HepG2 (cell line): Measurements from ENCODE around the gene CD72. TPM values are rescaled to one million over a fixed set of nuclear protein-coding genes. Genes with fewer than 3 reads are reported as not detected.
A peak's percentile ranks its signal among the peaks of the same experiment; 100 is the strongest.

ENCODE experiments used
- KDM2A ChIP-seq: sonication (generic); formaldehyde crosslinking; IDR thresholded peaks from 2 replicates; pipeline ENCODE4 v1.4.0; 2020; ENCODE audit warnings: low read depth, missing genetic modification reagents, borderline replicate concordance
- MBD4 ChIP-seq: IDR thresholded peaks from 2 replicates; pipeline ENCODE4 v1.6.1; 2012; ENCODE audit warnings: low read length, inconsistent platforms, borderline replicate concordance
- MBNL3 ChIP-seq: fragments of 250-450 bp; sonication (Bioruptor Pico); conservative IDR thresholded peaks from 2 replicates; pipeline ENCODE4 v1.8.0; 2022; ENCODE audit warnings: mild to moderate bottlenecking, inconsistent platforms
- PAWR ChIP-seq: sonication (generic); formaldehyde crosslinking; IDR thresholded peaks from 2 replicates; pipeline ENCODE4 v1.4.0; 2020; ENCODE audit warnings: missing genetic modification reagents, mild to moderate bottlenecking, borderline replicate concordance
- POLR2AphosphoS2 ChIP-seq: IDR thresholded peaks from 2 replicates; pipeline ENCODE4 v1.6.1; 2011; ENCODE audit warnings: low read depth, low read length, improper control_type of control experiment
- RAD21 ChIP-seq: fragments of 450-650 bp; formaldehyde crosslinking; IDR thresholded peaks from 2 replicates; pipeline ENCODE4 v1.5.0; 2020; ENCODE audit warnings: mild to moderate bottlenecking
- RAD51 ChIP-seq: fragments of 450-650 bp; IDR thresholded peaks from 2 replicates; pipeline ENCODE4 v1.6.1; 2016; ENCODE audit warnings: borderline replicate concordance
- STAT6 ChIP-seq: sonication (generic); formaldehyde crosslinking; IDR thresholded peaks from 2 replicates; pipeline ENCODE4 v1.4.0; 2020; ENCODE audit warnings: missing genetic modification reagents, mild to moderate bottlenecking, borderline replicate concordance
- TRIM24 ChIP-seq: sonication (generic); formaldehyde crosslinking; IDR thresholded peaks from 2 replicates; pipeline ENCODE4 v1.8.0; 2022; ENCODE audit warnings: mild to moderate bottlenecking, missing genetic modification reagents
- ZFY ChIP-seq: sonication (generic); formaldehyde crosslinking; IDR thresholded peaks from 2 replicates; pipeline ENCODE4 v1.4.0; 2020; ENCODE audit warnings: missing genetic modification reagents
- ZNF251 ChIP-seq: sonication (generic); formaldehyde crosslinking; IDR thresholded peaks from 2 replicates; pipeline ENCODE4 v1.9.0; 2021; ENCODE audit warnings: mild to moderate bottlenecking, missing genetic modification reagents
- ZNF501 ChIP-seq: sonication (generic); formaldehyde crosslinking; IDR thresholded peaks from 2 replicates; pipeline ENCODE4 v1.5.1; 2020; ENCODE audit warnings: mild to moderate bottlenecking, moderate library complexity, missing genetic modification reagents
- ZNF720 ChIP-seq: sonication (generic); formaldehyde crosslinking; IDR thresholded peaks from 2 replicates; pipeline ENCODE4 v1.4.0; 2020; ENCODE audit warnings: missing genetic modification reagents
- ZNF747 ChIP-seq: sonication (generic); formaldehyde crosslinking; IDR thresholded peaks from 2 replicates; pipeline ENCODE4 v1.8.1; 2023; ENCODE audit warnings: missing genetic modification reagents, mild to moderate bottlenecking, borderline replicate concordance
- ZNF780A ChIP-seq: sonication (generic); formaldehyde crosslinking; IDR thresholded peaks from 2 replicates; pipeline ENCODE4 v1.8.0; 2022; ENCODE audit warnings: mild to moderate bottlenecking, missing genetic modification reagents, moderate library complexity
- ZNF883 ChIP-seq: sonication (generic); formaldehyde crosslinking; IDR thresholded peaks from 2 replicates; pipeline ENCODE4 v1.5.1; 2020; ENCODE audit warnings: mild to moderate bottlenecking, missing genetic modification reagents; ENCODE audit errors: not compliant biosample characterization
- polyA plus RNA-seq, 8 experiments: library from polyadenylated mRNA; depleted of rRNA in 3 of 8; stranded (reverse) in 7 of 8; unstranded in 1 of 8; fragments of >200 nt; fragmentation: Illumina TruSeq in 4 of 8; extraction: Trizol in 4 of 8; gene quantifications; 2 replicates each; pipeline versions ENCODE4 v1.2.1 to v1.2.3, GENCODE V29; 2011 to 2016; ENCODE audit warnings: low read depth in 4 of 8, missing spikeins in 1 of 8, mixed read lengths in 1 of 8; ENCODE audit not compliant: insufficient read depth in 1 of 8
- total RNA-seq, 5 experiments: library from RNA; depleted of rRNA; stranded (reverse); fragments of >200 nt; fragmentation: Illumina TruSeq; extraction: Trizol; gene quantifications; 2 replicates each; pipeline ENCODE4 v1.2.3, GENCODE V29; 2016; ENCODE audit warnings: low read depth in 1 of 5
- TF ChIP-seq, protein P1 (sequence below): sonication (generic); formaldehyde crosslinking; IDR thresholded peaks from 2 replicates; pipeline ENCODE4 v1.4.0; 2020; ENCODE audit warnings: mild to moderate bottlenecking, missing genetic modification reagents
- TF ChIP-seq, protein P2 (sequence below): sonication (generic); formaldehyde crosslinking; IDR thresholded peaks from 2 replicates; pipeline ENCODE4 v1.5.0; 2020; ENCODE audit warnings: mild to moderate bottlenecking, missing genetic modification reagents, moderate library complexity
- TF ChIP-seq, protein P3 (sequence below), 2 experiments: fragments of 450-650 bp in 1 of 2; sonication (generic) in 1 of 2; formaldehyde crosslinking; IDR thresholded peaks; 2 replicates each; pipeline versions ENCODE4 v1.5.0 to v1.8.0; 2020 to 2022; ENCODE audit warnings: mild to moderate bottlenecking in 1 of 2, missing genetic modification reagents in 1 of 2
- TF ChIP-seq, protein P4 (sequence below): sonication (generic); formaldehyde crosslinking; conservative IDR thresholded peaks from 2 replicates; pipeline ENCODE4 v1.4.0; 2020; ENCODE audit warnings: missing genetic modification reagents

The CD72 gene
- total and polyA plus RNA-seq, 2 of the 13 experiments (the other 11 are each of a cell fraction or from before 2014, with no cell fraction given) = 0.18 to 1.1 TPM

DNA sequence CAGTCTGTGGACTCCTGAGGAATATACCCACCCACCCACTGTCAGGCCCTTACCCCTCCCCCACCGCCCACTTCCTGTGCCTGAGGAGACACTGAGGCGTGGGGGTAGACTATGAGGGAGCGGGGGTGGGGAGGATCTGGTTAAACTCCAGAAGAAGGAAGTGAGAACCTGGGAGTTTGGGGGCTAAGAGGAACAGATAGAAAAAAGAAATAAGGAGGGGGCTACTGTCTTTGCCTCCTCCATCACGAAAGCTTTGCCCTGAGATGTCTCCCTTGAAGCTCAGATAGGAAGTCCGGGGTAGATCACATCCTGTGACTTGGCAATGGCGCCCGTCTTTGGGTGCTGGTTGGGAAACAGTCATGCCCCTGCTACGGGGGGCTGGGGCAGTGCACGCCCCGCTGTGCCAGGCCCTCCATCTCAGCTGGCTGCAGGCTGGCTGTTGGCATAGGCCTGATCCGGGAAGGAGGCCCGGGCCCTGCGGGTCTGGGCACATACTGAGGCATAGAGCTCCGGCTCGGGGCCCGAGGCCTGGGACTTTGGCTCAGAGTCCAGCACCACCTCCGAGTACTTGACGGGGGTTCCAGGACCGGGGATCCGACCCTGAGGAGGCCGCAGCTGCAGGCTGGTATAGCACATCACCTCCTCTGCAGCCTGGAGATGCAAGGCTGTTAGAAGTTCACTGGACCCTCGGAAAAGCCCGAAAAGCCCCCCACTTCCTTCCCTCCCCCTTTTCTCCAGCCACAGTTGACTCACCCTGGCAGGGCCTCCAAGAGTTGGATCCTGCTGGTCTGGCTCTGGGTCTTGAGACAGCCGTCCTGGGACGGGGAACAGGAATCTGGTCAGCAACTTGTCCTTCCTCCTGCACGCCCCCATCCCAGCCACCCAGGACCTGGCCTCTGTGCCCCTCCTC is 31.5 kb upstream of the CD72 start (continued):
- TF ChIP-seq, protein P1, sequence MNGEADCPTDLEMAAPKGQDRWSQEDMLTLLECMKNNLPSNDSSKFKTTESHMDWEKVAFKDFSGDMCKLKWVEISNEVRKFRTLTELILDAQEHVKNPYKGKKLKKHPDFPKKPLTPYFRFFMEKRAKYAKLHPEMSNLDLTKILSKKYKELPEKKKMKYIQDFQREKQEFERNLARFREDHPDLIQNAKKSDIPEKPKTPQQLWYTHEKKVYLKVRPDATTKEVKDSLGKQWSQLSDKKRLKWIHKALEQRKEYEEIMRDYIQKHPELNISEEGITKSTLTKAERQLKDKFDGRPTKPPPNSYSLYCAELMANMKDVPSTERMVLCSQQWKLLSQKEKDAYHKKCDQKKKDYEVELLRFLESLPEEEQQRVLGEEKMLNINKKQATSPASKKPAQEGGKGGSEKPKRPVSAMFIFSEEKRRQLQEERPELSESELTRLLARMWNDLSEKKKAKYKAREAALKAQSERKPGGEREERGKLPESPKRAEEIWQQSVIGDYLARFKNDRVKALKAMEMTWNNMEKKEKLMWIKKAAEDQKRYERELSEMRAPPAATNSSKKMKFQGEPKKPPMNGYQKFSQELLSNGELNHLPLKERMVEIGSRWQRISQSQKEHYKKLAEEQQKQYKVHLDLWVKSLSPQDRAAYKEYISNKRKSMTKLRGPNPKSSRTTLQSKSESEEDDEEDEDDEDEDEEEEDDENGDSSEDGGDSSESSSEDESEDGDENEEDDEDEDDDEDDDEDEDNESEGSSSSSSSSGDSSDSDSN (CRISPR knock-in tag) = 0 out of 2 replicates have a peak, but pooled peaks have one; percentile 29
- TF ChIP-seq ZNF251 (CRISPR knock-in tag) (no peak), RAD21 (no peak), MBNL3 (no peak), ZNF883 (CRISPR knock-in tag) (no peak), STAT6 (CRISPR knock-in tag) (no peak), MBD4 (no peak), POLR2AphosphoS2 (no peak), ZNF720 (CRISPR knock-in tag) (no peak), ZNF780A (CRISPR knock-in tag) (no peak), ZNF747 (CRISPR knock-in tag) (no peak), PAWR (CRISPR knock-in tag) (no peak), RAD51 (no peak), TRIM24 (CRISPR knock-in tag) (no peak), ZFY (CRISPR knock-in tag) (peak; percentile 41; the same call in 1 of the 2 replicates), KDM2A (no peak), ZNF501 (CRISPR knock-in tag) (no peak)
- TF ChIP-seq, protein P2, sequence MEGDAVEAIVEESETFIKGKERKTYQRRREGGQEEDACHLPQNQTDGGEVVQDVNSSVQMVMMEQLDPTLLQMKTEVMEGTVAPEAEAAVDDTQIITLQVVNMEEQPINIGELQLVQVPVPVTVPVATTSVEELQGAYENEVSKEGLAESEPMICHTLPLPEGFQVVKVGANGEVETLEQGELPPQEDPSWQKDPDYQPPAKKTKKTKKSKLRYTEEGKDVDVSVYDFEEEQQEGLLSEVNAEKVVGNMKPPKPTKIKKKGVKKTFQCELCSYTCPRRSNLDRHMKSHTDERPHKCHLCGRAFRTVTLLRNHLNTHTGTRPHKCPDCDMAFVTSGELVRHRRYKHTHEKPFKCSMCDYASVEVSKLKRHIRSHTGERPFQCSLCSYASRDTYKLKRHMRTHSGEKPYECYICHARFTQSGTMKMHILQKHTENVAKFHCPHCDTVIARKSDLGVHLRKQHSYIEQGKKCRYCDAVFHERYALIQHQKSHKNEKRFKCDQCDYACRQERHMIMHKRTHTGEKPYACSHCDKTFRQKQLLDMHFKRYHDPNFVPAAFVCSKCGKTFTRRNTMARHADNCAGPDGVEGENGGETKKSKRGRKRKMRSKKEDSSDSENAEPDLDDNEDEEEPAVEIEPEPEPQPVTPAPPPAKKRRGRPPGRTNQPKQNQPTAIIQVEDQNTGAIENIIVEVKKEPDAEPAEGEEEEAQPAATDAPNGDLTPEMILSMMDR (CRISPR knock-in tag) = no peak
- TF ChIP-seq, protein P3, sequence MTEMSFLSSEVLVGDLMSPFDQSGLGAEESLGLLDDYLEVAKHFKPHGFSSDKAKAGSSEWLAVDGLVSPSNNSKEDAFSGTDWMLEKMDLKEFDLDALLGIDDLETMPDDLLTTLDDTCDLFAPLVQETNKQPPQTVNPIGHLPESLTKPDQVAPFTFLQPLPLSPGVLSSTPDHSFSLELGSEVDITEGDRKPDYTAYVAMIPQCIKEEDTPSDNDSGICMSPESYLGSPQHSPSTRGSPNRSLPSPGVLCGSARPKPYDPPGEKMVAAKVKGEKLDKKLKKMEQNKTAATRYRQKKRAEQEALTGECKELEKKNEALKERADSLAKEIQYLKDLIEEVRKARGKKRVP (CRISPR knock-in tag; IDR thresholded peaks at IDR 0.05) = no peak
- TF ChIP-seq, protein P4, sequence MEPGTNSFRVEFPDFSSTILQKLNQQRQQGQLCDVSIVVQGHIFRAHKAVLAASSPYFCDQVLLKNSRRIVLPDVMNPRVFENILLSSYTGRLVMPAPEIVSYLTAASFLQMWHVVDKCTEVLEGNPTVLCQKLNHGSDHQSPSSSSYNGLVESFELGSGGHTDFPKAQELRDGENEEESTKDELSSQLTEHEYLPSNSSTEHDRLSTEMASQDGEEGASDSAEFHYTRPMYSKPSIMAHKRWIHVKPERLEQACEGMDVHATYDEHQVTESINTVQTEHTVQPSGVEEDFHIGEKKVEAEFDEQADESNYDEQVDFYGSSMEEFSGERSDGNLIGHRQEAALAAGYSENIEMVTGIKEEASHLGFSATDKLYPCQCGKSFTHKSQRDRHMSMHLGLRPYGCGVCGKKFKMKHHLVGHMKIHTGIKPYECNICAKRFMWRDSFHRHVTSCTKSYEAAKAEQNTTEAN = no peak
